Measurements from ENCODE around the gene SHISAL2A. TPM values are rescaled to one million over a fixed set of nuclear protein-coding genes. Genes with fewer than 3 reads are reported as not detected.

The SHISAL2A gene
- total and polyA plus RNA-seq, 2 of the 4 experiments (the other 2 are of a cell fraction): not detected

DNA sequence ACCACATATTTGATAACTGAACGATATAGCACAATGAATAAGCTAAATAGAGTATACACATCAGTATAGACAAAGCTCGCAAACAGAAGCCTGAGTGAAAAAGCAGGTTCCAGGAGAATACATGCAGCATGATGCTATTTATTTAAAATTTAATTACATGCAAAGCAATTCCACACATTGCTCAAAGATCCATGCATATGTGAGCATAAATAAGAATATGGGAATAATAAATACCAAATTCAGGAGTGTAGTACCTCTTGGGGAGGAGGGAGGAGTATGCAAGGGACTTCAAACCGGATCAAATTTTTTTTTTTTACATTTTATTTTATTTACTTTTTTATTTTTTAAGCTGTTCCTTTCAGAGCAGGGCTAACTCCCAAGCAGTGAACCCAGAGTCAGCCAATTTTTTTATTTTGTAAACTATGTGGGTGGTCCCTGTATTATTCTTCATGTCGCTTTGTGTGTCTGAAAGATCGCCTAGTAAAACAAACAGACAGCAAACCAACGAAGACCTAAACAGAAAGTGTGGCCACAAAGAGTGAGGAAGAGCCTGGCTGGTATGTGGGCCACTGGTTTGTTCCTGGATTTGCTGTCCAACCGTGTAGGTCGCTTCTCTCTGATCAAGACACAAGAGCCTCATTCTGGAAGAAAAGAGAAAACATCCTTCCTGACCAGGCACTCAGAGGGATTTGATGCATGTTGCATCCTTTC lies 4.2 kb upstream of the SHISAL2A start:
- no peak overlapping the region for H3K4me3 ChIP-seq (ENCODE audit: insufficient read depth, low read depth, low read length)
- TF ChIP-seq, protein P1, sequence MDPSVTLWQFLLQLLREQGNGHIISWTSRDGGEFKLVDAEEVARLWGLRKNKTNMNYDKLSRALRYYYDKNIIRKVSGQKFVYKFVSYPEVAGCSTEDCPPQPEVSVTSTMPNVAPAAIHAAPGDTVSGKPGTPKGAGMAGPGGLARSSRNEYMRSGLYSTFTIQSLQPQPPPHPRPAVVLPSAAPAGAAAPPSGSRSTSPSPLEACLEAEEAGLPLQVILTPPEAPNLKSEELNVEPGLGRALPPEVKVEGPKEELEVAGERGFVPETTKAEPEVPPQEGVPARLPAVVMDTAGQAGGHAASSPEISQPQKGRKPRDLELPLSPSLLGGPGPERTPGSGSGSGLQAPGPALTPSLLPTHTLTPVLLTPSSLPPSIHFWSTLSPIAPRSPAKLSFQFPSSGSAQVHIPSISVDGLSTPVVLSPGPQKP (IDR thresholded peaks at IDR 0.05; ENCODE audit: borderline replicate concordance, low read depth, low read length): no peak
- no peak for TF ChIP-seq RCOR1 (IDR thresholded peaks at IDR 0.05; ENCODE audit: insufficient replicate concordance, low read length)
- TF ChIP-seq FOS (IDR thresholded peaks at IDR 0.05; ENCODE audit: low read depth, low read length): no peak
- no peak for TF ChIP-seq NFE2L2 (IDR thresholded peaks at IDR 0.05; ENCODE audit: low read depth, low read length)
- no peak for TF ChIP-seq BHLHE40 (IDR thresholded peaks at IDR 0.05; ENCODE audit: low read depth, low read length)
- no peak for TF ChIP-seq MXI1 (IDR thresholded peaks at IDR 0.05; ENCODE audit: borderline replicate concordance, low read depth, low read length)
- TF ChIP-seq CHD1 (IDR thresholded peaks at IDR 0.05; ENCODE audit: low read depth, low read length): no peak
- TF ChIP-seq, protein P2, sequence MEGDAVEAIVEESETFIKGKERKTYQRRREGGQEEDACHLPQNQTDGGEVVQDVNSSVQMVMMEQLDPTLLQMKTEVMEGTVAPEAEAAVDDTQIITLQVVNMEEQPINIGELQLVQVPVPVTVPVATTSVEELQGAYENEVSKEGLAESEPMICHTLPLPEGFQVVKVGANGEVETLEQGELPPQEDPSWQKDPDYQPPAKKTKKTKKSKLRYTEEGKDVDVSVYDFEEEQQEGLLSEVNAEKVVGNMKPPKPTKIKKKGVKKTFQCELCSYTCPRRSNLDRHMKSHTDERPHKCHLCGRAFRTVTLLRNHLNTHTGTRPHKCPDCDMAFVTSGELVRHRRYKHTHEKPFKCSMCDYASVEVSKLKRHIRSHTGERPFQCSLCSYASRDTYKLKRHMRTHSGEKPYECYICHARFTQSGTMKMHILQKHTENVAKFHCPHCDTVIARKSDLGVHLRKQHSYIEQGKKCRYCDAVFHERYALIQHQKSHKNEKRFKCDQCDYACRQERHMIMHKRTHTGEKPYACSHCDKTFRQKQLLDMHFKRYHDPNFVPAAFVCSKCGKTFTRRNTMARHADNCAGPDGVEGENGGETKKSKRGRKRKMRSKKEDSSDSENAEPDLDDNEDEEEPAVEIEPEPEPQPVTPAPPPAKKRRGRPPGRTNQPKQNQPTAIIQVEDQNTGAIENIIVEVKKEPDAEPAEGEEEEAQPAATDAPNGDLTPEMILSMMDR (conservative IDR thresholded peaks at IDR 0.05; ENCODE audit: low read depth, low read length): no peak
- no peak for TF ChIP-seq POLR2A (IDR thresholded peaks at IDR 0.05; ENCODE audit: low read depth, low read length)
- TF ChIP-seq MAFK (IDR thresholded peaks at IDR 0.05; ENCODE audit: low read depth, low read length): no peak
- TF ChIP-seq SMC3 (IDR thresholded peaks at IDR 0.05; ENCODE audit: low read depth, low read length): no peak
- no peak for TF ChIP-seq MAZ (IDR thresholded peaks at IDR 0.05; ENCODE audit: borderline replicate concordance, low read depth, low read length)
- TF ChIP-seq CEBPB (IDR thresholded peaks at IDR 0.05; ENCODE audit: low read depth, low read length): no peak
- TF ChIP-seq RFX5 (IDR thresholded peaks at IDR 0.05; ENCODE audit: low read depth, low read length): no peak
- TF ChIP-seq USF2 (IDR thresholded peaks at IDR 0.05; ENCODE audit: low read depth, low read length): no peak

More for the DNA sequence above, 4.2 kb upstream of the SHISAL2A start:
- no TSS peak for BruUV-seq (replicated peaks)
- H3K27me3 ChIP-seq (ENCODE audit: control insufficient read depth, insufficient read depth, low read length): peaks cover 38% of the 10 kb centered on the region
- no peak overlapping the region for H3K9ac ChIP-seq (ENCODE audit: low read depth, low read length)
- no peak overlapping the region for H4K5ac ChIP-seq (ENCODE audit: low read depth, low read length)
- H2AK5ac ChIP-seq (ENCODE audit: low read depth, low read length): no peak overlapping the region
- 8% methylated on average over 2 of the region's 8 CpGs; no CpG with 5 or more reads in 1 of the 2 experiments for WGBS, 2 experiments (ENCODE audit: extremely low coverage in 2 of 2, insufficient read length in 1 of 2)
- no peak overlapping the region for H3K23ac ChIP-seq (ENCODE audit: low read depth, low read length)
- H3K9me3 ChIP-seq (ENCODE audit: control insufficient read depth, insufficient read depth, low read length): peaks cover 2% of the 10 kb centered on the region; the same call in 1 of the 2 replicates
- no peak overlapping the region for H3K18ac ChIP-seq (ENCODE audit: low read depth, low read length)
- no peak overlapping the region for H4K8ac ChIP-seq (ENCODE audit: low read depth in 2 of 2, low read length in 2 of 2)
- 0 out of 2 replicates have a peak, but pooled peaks cover 2% of the 10 kb centered on the region for H3K9me1 ChIP-seq (ENCODE audit: insufficient read depth, low read length)
- no peak overlapping the region for H3K14ac ChIP-seq (replicated peaks; ENCODE audit: low read depth, low read length)
- in situ Hi-C loops (cut with MboI; ENCODE audit: low sequenced_read_pairs) (no loop called here), dilution Hi-C loops (cut with HindIII; ENCODE audit: low sequenced_read_pairs, unreplicated experiment) (no loop called here), intact Hi-C loops (cut with micrococcal nuclease) (loop anchor here (5.0 kb wide), 1 partner anchor 34 kb away; no protein-coding TSS in a partner anchor)
- no peak overlapping the region for H2BK20ac ChIP-seq (ENCODE audit: low read depth, low read length)
- POLR2A ChIA-PET (ENCODE audit: unreplicated experiment): no interaction called here
- H4K91ac ChIP-seq (ENCODE audit: insufficient read depth, low read depth, low read length): no peak overlapping the region
- CTCF ChIA-PET: interaction anchor here (0.8 kb wide), 1 partner anchor 13 kb away, joined by 3 read pairs; no protein-coding TSS in a partner anchor
- no peak overlapping the region for H2BK15ac ChIP-seq (ENCODE audit: low read depth, low read length)
- H2BK5ac ChIP-seq (ENCODE audit: low read depth, low read length, poor library complexity, severe bottlenecking): no peak overlapping the region
- no peak overlapping the region for H2AK9ac ChIP-seq (replicated peaks; ENCODE audit: low read depth, low read length, poor library complexity)
- H3K4me1 ChIP-seq (ENCODE audit: control insufficient read depth, insufficient read depth, low read length): peaks cover 5% of the 10 kb centered on the region
- peak overlapping the region; percentile 74 for H3K4me2 ChIP-seq (ENCODE audit: low read depth, low read length)
- H3K27ac ChIP-seq (ENCODE audit: insufficient read depth, low read length): no peak overlapping the region
- DNase-seq: peak; percentile 11
- H2BK120ac ChIP-seq (ENCODE audit: low read depth, low read length): no peak overlapping the region
- H3K4ac ChIP-seq (ENCODE audit: low read depth, low read length): no peak overlapping the region
- no peaks in the 10 kb centered on the region; the same call in 1 of the 2 replicates for H4K20me1 ChIP-seq (ENCODE audit: insufficient read depth, low read length)
- peak; percentile 30; the same call in 1 of the 2 replicates for ATAC-seq (ENCODE audit: low read depth)
- no peaks in the 10 kb centered on the region for H3K36me3 ChIP-seq (ENCODE audit: control insufficient read depth, insufficient read depth, low read length)
- no peaks in the 10 kb centered on the region for H3K79me1 ChIP-seq (ENCODE audit: low read depth in 1 of 2, low read length in 2 of 2)
- no peak overlapping the region for H3K56ac ChIP-seq (ENCODE audit: extremely low read depth, insufficient read depth, low read length)
- H2AFZ ChIP-seq (replicated peaks; ENCODE audit: low read length, poor library complexity): peak overlapping the region; percentile 39
